GM21529 (cell line): ENCODE results near the gene NAALADL2.

ENCODE experiments used
- ATAC-seq: cut with Tn5 transposase; IDR thresholded peaks from one replicate; pipeline ENCODE4 v1.9.1; 2021; ENCODE audit not compliant: unreplicated experiment

NAALADL2 gene

DNA sequence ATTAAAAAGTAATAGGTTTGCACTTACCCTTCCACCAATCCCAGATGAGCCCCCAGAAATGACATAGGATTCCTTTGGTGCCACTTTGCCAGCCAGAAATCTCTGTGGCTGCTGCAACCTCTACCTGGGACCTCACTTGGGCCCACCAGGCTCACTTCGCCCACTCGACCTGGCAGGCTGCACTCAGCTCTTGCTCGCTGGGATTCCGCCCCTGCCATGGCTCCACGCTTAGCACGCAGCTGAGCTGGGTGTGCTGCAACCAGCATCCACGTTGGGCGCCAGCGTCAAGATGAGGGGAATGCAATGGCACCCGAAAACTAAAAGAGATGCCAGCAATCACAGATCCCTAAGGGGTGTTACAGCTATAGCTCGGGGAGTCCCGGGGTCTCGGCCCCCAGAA is 761.0 kb downstream of the NAALADL2 start:
- ATAC-seq, result no peak

DNA sequence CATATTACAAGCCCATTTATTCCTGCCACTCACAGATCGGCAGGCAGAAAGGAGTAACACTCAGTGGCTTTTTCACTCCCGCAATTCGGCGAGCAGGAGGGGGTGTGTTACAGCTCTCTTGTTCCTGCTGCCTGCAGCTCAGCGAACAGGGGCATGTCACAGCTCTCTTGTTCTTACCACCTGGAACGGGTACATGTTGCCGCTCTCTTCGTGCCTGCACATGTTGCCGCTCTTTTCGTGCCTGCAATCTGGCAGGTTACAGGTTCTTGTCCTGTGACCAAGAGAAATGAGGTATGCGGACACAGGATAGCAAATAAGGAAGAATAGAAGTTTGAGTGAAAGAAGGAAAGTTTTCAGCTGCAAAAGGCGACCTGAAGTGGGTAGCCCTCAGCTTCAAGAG is 761.4 kb downstream of the NAALADL2 start:
- ATAC-seq, result no peak

DNA sequence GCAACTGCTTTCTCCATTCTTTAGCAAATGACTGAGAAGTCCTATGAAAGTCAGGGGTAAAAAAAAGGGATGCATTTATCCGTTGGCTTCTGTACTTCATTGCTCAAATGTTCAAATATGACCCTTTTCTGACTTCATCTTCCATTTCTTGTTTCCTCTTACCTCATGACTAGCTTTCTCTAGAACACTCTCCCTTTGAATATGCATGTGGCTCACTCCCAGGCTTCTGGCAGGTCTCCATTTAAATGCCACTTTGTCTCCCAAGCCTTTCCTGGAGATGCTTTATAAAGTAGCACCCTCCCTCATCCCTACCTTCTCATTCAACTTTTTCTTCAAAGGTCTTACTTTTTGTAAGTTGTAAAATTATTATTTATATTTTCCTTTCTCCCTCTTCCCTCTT is 781.8 kb downstream of the NAALADL2 start:
- no peak for ATAC-seq

DNA sequence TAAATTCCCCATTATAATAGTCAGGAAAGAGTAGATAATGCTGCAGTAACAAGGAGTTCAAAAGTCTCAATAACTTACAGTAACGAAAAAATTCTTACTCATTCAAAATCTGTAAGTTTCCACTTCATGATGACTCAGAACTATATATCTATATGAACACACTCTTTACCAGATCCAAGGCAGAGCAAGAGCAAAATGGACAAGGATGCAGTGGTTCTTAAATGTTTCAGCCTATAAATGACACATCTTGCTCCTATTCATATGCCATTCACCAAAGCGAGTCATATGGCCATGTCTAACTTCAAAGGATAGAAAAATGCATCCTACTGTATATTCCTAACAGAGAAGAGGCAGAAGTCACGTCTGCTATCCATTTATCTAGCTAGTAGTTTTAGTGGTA is 787.7 kb downstream of the NAALADL2 start:
- ATAC-seq, result no peak

DNA sequence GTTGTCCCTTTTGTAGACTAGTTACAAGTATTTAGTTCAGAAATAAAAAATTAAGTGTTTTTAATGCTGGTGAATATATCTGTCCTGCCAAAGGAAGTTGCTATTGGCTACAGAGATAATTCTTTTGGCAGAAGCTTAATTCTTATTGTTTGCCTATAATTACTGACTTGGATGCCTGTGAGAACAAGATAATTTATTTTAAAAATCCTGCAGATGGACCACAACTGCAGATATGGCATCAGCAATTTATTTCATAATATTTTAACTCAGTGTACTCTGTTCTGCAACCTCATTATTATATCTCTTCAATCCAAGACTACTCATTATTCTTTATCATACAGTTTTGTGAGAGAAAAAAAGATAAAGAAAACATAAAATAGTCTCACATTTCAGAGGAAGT is 789.8 kb downstream of the NAALADL2 start:
- no peak for ATAC-seq

DNA sequence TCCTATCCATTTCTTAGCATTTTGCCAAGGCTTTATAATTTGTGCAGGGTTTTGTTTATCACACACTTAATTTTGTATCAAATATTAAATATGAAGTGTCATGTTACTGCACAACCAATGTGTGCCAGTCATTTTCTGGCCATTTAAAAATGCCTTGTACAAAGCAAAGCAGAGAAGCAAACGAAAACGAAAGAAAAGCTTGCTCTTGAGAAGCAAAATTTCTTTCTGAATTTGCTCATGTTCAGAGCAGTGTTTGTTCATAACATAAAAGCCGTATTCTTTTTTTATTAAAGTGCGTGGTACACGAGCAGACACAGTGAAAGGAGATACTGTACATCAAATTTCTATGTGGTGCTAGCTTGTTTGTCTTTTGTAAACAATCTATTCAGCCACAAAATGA is 792.6 kb downstream of the NAALADL2 start:
- no peak for ATAC-seq

DNA sequence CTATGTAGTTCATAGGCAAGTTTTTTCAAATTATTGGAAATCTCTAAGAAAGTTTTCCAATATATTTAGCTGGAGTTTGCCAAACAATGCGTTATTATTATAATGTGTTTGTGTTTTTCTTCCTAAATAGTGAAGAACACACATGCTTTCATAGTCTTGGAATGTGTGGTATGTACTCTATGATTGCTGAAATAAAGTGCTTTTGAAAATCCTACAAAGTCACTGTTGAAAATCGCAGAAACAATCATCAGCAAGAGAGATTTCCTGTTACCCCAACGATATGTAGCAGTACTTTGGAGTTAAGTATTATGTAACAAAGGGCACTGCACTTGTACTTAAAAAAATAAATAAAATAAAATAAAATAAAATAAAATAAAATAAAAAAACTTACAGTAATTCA is 796.2 kb downstream of the NAALADL2 start:
- ATAC-seq, result no peak

DNA sequence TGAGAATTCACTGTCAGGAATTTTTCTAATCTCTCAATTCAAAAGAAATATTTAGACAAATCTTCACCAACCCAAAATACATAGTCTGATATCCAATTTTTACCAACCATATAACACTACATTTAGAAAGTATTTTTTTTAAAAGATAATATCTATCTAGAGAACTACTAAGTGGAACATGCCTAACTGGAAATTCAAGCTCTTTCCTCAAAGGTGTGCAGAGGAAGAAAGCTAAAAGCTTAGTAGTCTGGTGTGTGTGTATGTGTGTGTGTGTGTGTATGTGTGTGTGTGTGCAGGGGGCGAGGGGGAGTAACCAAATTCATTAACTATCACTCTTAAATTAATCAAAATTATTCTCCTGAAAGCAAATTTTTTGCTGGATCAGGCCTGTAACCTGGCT is 797.3 kb downstream of the NAALADL2 start:
- ATAC-seq, result no peak

DNA sequence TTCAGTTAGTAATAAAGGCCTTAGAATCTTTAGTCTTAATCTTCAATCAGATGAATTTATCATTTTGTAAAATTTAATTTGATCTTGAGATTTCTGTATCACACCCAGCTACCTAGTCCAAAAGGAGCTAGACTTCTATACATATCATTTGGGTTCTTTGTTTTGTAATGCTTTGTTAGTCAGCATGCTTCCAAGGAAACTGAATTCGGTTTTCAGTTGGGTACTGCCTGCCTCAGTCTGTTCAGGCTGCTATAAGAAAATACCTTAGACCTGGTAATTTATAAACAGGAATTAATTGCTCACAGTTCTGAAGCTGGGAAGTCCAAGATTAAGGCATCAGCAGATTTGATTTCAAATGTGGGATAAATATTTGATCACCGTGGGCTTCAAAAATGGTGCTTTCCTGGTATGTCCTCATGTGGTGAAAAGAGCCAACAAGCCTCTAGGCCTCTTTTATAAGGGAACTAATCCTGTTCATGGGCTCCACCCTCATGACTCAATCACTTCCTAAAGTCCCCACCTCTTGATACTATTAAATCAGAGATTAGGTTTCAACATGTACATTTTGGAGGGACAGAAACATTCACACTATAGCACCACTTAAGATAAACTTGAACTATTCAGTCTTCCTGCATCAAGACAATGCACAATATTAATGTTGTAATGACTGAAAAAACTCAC is 800.7 kb downstream of the NAALADL2 start:
- ATAC-seq, result no peak

DNA sequence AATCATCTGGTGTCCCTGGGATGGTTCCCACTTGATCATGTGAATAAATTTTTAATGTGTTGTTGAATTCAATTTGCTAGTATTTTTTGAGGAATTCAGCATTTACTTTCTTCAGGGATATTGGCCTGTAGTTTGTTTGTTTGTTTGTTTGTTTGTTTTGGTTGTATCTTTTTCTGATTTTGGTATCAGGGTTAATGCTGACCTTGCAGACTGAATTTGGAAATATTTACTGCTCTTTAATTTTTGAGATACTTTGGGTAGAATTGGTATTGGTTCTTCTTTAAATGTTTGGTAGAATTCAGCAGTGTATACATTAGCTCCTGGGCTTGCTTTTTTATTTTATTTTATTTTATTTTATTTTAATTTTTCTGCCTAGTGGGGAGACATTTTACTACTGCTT is 803.7 kb downstream of the NAALADL2 start:
- no peak for ATAC-seq

DNA sequence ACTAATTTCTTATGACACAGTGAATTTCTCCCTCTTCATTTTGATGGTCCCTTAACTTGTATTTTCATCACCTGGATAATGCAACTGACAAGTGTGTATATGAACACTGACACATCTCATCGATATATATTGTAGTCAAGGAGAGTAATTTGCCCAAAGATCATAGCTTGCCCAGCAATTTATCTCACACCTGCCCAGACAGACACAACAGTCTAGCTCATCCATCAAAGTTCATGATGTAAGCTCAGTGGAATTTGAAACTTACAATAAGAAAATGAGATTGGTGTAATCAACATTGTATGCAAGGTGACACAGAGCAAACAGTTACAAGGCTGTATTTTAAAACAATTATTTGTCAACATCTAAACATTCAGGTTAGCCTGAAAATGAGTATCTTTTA is 805.8 kb downstream of the NAALADL2 start:
- ATAC-seq, result no peak

DNA sequence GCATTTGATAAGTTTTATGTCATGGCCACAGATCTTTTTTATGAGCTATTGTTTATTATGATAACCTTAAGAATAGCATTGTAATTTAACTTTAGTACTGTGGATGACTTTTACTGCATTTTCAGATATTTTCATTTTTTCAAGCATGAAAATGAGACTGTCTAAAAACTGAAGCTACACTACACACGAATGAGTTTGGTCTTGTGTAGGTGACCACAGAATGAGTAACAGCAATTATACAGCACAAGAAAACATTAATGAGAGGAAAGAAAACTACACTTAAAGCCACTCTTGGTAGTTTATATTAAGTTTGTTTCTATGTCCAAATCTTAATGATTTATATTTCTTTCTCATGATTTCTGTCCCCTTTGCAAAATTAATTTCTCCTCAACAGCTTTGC is 809.2 kb downstream of the NAALADL2 start:
- no peak for ATAC-seq

DNA sequence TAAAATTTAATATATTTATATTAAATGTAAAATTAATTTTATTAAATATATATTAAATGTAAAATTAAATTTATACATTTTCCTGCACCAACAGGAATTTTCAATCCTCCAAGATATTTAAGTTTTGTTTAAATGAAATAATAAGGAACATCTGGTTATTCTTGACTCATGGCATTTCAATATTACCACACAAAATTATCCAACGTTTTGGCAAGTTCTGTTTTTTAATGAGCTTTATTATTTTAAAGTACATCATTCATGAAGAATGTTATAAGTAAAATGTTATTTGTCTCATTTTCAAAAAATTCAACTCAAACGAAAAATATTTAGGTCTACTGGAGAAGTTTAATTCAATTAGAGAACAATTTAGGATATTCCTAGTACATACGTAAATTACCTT is 811.4 kb downstream of the NAALADL2 start:
- ATAC-seq, result no peak

DNA sequence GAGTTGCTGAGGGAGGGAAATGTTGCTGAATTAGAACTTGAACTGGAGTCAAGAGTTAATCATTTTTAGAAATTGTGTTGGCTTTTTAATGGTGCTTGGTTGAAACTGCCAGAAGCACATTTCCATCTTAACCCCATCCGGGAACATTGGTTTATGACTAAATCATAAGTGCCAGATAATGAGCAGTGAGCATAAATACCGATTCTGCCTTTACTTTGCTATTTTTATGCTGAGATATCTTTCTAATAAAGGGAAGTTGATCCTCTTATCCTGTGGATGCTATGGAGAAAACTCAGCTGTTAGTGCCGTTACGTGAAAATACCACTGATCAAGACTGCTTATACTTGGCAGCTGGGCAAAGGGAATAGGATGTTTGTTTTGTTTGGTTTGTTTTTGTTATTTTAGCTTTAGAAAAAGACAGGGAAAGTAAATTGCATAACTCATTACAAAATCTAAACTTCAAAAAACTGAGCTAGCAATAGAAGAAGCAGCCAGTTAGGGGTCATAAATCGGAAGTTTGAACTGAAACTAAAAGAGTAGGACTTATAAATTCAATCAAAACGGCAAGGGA is 813.1 kb downstream of the NAALADL2 start:
- no peak for ATAC-seq

DNA sequence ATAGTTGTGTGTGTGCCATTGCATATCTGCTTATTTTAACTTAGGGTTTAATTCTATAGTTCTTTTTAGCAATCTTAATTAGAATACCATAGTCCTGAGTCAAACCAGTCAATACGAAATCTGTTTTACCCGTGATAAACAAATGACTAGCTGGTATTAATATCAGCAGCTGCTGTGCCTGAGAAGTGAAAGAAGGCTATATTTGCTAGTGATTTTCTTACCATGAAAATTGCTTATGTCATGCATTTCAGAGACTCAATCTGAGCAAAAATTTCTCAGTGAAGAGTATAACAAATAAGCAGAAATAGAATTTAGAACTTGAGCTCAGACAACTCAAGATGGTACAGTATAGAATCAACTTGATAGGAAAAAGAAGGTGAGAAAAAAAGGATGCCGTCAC is 820.4 kb downstream of the NAALADL2 start:
- ATAC-seq, result no peak

DNA sequence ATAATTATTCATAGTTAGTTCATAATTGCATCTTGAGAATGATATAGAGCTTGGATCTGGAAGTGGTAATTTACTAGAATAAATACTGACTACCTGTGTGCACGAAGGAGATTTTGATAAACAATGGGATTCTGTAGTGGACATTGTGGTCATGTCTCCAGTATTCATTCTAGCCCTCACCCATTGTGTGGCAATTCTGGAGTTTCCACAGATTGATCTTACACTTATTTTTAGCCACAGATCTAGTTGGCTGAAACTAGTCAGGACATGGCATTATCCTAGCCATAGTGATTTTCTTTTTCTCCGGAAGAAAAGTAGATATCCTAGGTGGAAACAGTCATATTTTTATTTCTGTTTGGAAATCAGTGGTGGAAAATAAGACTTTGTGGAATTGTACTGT is 833.1 kb downstream of the NAALADL2 start:
- no peak for ATAC-seq

DNA sequence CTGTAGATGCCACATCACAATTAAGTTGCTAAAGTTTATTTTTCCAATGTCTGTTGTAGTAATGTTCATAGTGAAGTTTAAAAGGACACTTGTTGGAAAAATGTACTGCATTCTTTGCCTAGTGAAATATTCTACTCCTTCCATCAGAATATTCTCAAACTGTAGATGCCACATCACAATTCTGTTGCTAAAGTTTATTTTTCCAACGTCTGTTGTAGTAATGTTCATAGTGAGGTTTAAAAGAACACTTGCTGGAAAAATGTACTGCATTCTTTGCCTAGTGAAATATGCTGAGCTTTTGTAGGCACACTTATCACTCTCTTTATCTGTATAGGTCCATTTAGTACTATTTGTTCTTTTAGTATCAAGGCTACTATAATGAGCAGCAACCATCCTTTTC is 836.1 kb downstream of the NAALADL2 start:
- ATAC-seq, result no peak

DNA sequence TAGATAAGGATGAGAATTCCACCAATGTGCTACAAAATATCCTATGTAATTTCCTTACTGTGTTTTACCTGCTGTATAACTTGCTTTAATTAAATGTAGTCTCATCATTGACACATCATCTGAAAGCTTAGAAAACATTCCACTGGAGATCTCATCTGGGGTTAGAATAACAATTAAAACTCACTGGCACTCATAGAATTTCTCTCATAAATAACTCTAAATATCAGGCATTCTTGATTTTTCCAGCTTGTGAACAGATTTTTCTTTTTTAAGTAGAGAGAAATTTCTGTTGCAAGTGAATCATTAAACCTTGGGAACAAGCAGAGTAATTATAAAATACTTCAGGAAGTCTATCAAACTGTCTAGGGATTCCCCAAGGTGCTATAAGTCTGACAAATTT is 843.8 kb downstream of the NAALADL2 start:
- ATAC-seq, result no peak

DNA sequence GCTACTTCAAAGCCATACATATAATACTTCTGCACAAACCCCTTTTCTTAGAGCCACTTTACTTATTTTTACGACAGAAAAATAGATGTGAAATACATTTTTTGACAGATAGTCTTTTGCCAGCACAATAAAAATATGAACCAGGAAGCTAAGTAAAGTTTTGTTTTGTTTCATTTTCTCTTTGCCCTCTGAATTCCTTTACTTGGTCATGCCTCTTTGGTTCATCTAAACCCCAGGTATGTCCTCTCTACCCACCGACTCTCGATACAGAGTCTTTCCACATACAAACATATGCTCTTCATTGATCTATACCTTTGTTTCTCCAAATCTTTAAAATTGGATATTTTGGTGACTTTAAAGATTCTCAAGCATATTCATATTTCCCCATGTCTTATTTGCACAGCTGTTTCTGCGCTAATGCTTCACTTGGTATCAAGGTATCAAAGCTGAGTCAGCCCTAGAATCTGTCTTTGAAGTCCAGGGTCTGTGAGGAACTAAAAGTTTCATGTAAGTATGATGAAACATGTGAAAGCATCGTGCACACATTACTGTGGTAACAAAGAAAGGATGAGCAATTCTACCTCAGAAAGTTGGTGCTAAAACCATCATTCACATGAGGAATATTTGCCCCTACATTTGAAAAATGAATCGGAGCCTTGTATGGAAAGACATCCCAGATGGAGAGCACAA is 845.4 kb downstream of the NAALADL2 start:
- ATAC-seq, result no peak

DNA sequence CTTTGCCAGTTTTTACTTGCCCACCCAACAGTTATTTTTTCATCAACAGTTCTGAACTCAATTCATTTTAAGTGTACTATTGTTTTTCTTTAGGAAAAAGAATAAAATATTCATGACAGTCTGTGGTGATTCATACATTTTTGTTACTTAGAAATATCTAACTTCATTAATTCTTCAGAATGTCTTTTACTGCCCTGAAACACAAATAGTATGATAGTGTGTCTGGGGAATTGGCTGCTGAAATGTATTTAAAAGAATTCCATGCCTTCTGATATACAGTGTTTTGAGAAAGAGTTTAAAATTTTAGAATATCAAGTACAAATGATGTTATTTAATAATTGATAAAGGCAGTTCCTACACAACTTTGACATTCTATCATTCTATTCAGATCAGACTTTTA is 854.1 kb downstream of the NAALADL2 start:
- ATAC-seq, result no peak

DNA sequence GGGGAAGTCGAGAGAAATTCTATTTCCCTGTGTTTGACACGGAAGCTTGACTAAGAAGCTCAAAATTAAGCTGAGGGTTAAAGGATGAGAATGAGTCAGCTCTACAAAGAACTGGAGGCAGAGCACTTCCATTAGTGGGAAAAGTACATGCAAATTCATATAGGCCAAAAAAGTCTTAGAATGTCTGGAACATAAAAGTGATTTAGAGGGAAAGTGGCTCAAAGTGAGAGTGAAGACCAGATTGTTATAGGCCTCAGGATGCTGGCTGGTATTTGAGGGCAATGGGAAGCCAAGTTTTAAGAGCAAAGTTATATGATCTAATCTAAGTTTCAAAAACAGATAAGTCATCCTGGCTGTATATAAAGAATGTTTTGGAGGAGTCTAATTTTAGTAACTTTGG is 857.3 kb downstream of the NAALADL2 start:
- ATAC-seq, result no peak

DNA sequence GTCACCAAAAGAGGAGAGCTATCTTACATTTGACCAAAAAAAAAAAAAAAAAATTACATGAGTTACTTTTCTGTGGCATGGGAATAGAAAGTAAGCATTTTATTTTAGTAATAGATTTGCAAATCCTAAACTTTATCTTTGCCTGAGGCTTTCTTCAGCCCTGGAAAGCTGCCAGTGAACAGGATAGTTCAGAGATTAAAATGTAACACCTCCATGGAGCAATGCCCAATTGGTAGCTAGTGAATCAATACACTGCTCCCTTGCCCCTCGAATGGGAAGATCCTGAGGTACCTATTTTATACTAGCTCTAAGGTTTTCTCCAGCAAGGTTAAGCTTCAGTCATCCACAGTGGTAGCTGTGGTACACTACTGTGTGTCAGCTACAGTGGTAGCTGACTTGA is 867.1 kb downstream of the NAALADL2 start:
- no peak for ATAC-seq

DNA sequence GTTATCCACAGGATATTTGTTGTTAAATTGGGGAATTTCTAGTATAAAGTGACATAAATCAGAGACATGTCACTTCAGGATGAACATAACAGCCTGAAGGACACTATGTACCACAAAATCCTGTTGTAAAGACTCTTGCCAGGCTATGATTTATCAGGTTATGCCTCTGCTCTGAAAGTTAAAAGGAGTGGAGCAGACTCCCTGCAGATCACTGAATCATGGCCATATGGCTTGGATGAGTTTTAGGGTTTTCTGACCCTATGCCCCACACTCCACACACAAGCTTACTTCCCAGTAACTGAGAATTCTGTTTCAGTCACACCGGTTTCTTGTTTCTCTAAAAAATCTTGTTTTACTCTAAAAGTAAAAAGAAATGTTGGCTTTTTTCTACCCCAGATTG is 869.4 kb downstream of the NAALADL2 start:
- no peak for ATAC-seq
